ENCODE data around the gene CETP.

Gene CETP, protein sequence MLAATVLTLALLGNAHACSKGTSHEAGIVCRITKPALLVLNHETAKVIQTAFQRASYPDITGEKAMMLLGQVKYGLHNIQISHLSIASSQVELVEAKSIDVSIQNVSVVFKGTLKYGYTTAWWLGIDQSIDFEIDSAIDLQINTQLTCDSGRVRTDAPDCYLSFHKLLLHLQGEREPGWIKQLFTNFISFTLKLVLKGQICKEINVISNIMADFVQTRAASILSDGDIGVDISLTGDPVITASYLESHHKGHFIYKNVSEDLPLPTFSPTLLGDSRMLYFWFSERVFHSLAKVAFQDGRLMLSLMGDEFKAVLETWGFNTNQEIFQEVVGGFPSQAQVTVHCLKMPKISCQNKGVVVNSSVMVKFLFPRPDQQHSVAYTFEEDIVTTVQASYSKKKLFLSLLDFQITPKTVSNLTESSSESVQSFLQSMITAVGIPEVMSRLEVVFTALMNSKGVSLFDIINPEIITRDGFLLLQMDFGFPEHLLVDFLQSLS

DNA sequence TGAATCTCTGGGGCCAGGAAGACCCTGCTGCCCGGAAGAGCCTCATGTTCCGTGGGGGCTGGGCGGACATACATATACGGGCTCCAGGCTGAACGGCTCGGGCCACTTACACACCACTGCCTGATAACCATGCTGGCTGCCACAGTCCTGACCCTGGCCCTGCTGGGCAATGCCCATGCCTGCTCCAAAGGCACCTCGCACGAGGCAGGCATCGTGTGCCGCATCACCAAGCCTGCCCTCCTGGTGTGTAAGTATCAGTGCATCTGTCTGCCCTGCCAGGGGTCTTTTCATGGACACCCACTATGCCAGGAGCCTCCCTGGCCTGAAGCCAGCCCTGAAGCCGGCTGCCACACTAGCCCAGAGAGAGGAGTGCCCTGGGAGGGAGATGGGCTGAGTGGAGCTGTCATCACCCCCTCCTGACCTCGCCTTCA, at the start of gene CETP:
Gene CETP, plus strand, starts transcription at position 100 of the 431 bp plus-strand sequence. Its CDS starts 30 bp downstream, at position 130.
- no peak for TF ChIP-seq POLR2A (IDR thresholded peaks at IDR 0.05; ENCODE audit: low read depth, low read length)
- FAIRE-seq, result no peak
- no peak for DNase-seq (ENCODE audit: insufficient read length, low spot score)

DNA sequence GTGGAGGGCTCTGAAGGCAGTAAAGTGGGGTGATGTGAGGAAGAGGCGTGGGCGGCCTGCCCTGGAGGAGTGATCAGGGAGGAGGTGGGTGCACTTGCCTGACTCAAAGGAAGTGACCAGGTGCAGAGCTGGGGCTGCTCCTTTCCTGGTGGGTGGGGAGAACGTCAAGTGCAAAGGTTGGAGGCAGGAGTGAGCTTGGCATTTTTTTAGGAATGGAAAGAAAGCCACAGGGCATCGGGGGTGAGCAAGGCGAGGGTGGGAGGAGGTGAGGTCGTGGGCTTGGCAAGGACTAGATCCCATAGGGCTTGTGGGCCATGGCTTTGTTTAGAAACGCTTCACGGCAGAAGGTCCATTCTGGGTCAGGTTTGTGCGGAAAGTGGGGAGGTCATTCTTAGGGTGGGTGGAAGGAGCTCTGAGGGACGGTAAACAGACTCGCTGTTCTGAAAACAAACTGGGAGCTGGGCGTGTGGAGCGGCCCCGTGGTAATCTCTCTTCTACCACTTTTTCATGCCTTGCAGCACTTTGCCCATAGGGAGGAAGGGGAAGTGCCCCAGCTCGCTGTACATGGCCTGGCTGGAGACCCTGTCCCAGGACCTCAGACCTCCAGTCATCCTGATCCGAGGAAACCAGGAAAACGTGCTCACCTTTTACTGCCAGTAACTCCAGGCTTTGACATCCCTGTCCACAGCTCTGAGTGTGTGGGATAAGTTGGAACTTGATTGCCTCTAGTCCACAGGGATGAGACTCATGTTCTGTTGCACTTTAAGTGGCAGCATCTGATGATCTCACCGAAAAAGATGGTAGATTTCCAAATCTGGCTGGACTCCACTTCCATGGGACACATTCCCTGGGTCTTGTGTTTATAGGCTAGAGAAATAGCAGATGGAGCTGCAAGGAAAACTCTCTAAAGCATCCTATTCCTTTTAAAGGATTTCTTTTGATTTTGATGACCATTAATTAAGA, 48.7 kb upstream of the CETP start:
- no peak for TF ChIP-seq POLR2A (IDR thresholded peaks at IDR 0.05; ENCODE audit: low read depth, low read length)
- no peak for DNase-seq (ENCODE audit: insufficient read length, low spot score)
- no peak for FAIRE-seq

DNA sequence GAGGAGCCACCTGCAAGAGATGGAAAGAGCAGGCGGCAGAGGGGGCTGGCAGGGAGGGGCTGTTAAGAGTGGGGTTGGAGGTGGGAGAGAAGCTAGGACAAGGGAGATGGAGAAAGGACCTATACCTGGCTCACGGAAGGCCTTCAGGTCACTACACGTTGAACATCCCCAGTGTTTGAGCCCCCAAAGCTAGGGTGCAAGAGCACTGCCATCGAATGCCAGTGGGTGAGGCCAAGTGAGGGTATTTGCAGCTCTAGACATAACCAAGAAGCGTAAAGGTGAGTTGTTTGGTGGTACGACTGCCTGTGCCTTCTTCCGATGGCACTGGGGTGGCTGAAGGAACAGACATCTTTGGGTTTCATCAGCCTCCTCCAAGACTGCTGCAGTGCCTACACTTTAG, 46.9 kb upstream of the CETP start:
- TF ChIP-seq POLR2A (IDR thresholded peaks at IDR 0.05; ENCODE audit: low read depth, low read length), result no peak
- no peak for FAIRE-seq
- DNase-seq (ENCODE audit: insufficient read length, low spot score), result no peak

DNA sequence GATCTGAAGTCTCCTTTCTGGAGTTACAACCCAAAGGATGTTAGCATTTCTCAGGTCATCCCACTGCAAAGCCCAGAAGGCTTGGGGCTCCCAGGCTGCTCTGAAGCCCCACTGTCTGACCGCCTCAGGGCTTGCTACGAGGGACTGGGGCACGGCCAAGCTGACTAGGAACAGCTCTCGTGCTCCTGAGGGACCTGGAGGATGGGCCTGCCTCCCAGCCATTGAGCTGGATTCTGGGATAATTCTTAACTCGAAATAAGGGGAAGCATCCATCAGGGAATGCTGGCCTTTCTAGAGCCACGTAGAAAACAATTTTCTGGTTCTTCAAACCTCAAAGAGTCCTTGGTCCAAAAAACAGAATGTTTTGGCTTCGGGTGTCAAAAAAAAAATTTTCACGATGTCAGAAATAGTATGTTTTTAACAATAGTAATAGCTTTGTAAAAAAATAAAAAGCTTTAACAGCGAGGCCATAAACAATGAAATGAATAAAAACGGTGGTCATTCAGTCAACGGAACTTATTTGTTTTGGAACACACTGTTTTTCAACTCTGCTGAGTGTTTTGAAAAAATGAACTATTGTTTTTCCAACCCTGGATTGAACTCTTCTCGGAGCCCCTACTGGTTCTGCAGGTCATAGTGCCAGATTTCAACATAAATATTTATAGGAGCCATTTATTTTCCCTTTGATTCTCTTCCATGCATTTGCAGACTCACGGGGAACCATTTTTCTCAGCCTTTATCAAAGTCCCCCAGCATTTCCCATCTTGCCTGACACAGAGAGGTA, 46.2 kb upstream of the CETP start:
- no peak for DNase-seq (ENCODE audit: insufficient read length, low spot score)
- TF ChIP-seq POLR2A (IDR thresholded peaks at IDR 0.05; ENCODE audit: low read depth, low read length), result no peak
- FAIRE-seq, result no peak

DNA sequence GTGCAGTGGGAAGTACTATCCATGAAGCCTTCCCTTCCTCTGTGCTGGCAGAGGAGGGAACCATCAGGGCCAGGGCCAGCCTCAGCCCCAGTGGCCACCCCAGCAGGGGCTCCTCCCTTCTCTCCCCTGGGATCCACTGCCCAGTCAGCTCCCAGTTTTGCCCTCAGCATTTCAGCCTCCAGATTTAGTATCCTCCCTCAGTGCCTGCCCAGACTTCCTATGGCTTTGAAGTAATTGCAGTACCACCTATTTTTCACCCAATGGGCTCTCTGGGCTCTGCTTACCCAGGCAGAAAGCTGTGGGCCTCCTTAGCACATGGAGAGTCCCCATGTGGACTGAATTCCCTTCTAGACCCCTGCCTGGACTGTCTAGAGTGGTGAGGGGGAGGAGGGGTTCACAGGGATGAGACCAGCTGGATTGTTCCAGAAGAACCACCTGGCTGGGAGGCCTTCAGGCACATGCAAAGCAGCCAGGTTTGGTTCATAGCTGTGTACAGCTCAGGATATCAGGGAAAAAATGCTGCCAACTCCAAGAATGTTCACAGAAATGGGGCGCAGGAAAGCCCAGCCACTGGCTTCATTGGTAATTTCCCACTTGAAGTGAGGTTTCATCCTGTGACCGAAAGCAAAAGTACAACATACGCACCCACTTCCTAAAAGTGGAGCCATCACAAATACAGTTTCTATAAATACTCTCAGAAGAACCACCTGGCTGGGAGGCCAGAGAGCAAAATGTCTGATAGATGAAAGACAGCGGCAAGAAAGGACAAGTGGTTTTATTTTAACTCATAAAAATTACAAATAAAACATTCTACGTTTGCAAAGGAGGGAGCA, 45.0 kb upstream of the CETP start:
- DNase-seq (ENCODE audit: insufficient read length, low spot score), result no peak
- no peak for FAIRE-seq
- no peak for TF ChIP-seq POLR2A (IDR thresholded peaks at IDR 0.05; ENCODE audit: low read depth, low read length)

DNA sequence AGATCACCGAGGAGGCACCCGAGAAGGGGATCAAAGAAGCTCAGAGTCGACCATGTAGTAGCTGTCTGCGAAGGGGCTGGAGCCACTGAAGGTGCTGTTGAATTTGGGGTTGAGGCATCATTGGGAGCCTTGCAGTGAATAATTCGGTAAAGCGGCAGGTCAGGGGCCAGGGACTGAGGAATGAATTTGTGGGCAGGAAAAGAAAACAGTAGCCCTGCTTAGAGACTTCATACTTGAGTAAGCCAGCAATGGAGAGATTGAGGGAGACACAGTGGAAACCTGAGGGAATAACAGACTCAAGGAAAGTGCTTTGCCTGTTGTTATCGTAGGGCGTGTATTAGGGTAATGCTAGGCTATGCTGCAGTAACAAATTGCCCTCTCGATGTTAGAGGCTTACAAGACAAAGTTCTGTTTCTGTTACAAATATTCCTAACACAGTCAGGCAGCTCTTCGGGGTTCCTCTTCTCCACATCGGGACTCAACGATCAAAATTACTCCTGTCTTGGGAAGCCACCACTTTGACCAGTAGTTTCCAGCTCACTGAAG, 43.2 kb upstream of the CETP start:
- FAIRE-seq (no peak), DNase-seq (ENCODE audit: insufficient read length, low spot score) (no peak)
- TF ChIP-seq POLR2A (IDR thresholded peaks at IDR 0.05; ENCODE audit: low read depth, low read length), result no peak

DNA sequence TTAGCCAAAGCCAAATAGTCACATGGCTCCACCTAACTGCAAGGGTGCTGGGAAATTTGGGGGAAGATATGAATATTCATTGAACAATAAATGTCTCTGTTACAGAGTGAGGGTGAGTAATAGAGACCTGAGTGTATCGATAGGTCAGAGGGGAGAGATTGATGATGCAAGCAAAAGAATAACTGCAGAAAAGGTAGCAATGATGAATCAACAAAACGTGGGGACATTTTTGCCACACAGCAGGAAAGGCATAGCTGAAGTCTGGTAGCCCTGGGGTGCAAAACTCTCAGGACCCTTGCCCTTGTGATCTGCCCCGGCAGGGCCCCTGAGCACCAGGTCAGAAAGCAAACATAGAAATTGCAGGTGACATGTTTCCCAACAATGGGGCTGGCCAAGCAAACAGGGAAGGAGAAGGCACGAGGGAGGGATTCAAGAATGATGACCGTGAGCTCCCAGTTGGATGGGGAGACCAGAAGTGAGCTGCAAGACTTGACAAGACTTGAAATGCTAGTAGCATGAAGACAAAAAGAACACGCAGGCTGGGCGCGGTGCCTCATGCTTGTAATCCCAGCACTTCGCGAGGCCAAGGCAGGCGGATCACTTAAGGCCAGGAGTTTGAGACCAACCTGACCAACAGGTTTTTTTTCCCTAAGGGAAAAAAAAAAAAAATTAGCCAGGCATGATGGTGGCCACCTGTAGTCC, 42.5 kb upstream of the CETP start:
- DNase-seq (ENCODE audit: insufficient read length, low spot score), result no peak
- TF ChIP-seq POLR2A (IDR thresholded peaks at IDR 0.05; ENCODE audit: low read depth, low read length), result no peak

DNA sequence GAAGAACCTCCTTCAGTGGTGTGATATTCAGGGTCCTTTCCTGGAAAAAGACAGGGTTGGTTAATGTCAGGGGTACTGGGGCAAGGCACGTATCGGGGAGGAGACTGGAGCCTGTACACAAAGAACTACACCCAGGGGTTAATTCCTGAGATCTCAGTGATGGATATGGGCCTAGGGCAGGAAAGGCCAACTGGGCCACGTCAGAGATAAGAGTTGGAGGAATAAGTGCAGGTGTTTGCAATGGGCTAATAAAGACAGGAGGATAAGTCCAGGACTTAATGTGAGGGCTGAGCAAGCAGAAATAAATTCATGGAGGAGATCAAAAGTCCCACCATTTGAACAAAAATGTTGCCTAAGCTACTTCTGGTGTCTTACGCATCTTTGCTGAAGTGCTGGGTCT, 40.2 kb upstream of the CETP start:
- FAIRE-seq (no peak), DNase-seq (ENCODE audit: insufficient read length, low spot score) (no peak)
- TF ChIP-seq POLR2A (IDR thresholded peaks at IDR 0.05; ENCODE audit: low read depth, low read length), result no peak

More for the DNA sequence above, 42.5 kb upstream of the CETP start:
- FAIRE-seq, result no peak

DNA sequence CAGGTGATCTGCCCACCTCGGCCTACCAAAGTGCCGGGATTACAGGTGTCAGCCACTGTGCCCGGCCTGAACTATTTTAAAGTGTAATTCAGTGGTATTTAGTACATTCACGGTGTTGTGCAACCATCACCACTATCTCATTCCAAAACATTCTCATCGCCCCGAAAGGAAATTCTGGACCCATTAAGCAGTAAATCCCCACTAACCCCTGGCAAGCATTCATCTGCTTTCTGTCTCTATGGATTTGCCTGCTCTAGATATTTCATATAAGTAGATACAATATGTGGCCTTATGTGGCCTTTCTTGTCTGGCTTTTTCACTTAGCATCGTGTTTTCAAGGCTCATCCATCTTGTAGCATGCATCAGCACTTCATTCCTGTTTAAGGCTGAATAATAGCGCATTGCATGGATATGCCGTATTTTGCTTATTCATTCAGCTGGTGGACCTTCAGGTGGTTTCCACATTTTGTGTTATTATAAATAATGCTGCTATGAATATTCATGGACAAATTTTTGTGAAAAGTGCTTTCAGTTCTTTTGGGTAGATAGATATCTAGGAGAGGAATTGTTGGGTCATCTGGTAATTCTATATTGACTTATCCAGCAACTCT, 38.2 kb upstream of the CETP start:
- FAIRE-seq (no peak), DNase-seq (ENCODE audit: insufficient read length, low spot score) (no peak)
- TF ChIP-seq POLR2A (IDR thresholded peaks at IDR 0.05; ENCODE audit: low read depth, low read length), result no peak

DNA sequence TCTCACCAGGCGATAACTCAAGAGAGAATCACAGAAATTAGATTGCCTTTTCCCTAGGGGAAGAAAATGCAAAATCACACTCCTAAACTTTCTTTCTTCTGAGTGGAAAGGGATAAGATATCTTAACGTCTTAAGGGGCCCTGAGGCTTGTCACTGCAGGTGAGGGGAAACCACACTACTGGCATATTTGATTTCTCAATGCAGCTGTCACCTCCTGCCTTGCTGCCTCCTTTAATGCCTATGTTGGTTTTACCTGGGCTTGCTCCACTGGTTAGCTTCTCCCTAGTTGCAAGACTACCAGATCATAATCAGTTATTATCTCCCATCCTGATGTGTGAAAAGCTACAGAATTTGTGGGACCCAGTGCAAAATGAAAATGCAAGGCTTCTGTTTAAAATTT, 34.3 kb upstream of the CETP start:
- FAIRE-seq, result no peak
- DNase-seq (ENCODE audit: insufficient read length, low spot score), result no peak

DNA sequence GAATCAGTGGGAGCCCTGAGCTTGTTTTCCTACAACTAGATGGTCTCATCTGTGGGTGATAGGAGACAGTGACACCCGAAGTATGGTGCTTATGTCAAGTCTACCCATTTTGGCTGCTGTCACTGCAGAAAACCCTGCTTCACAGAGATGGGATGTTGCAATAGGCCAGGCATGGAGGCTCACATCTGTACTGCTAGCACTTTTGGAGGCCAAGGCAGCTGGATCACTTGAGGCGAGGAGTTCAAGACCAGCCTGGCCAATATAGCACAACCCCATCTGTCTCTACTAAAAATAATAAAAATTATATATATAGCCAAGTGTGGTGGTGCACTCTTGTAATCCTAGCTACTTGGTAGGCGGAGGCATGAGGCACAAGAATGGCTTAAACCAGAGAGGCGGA, 32.1 kb upstream of the CETP start:
- no peak for DNase-seq (ENCODE audit: insufficient read length, low spot score)
- FAIRE-seq, result no peak
- no peak for TF ChIP-seq POLR2A (IDR thresholded peaks at IDR 0.05; ENCODE audit: low read depth, low read length)

More for the DNA sequence above, 34.3 kb upstream of the CETP start:
- no peak for TF ChIP-seq POLR2A (IDR thresholded peaks at IDR 0.05; ENCODE audit: low read depth, low read length)
